SKM-1 (cell line): ENCODE measurements around the gene FAM72C.
"Not testable (repeated sequence)": the region's sequence is repeated elsewhere in the genome, so short reads cannot be mapped to it uniquely, and the experiment has no call there.

Experiments used
- DNase-seq: peaks from one replicate; lab custom pipeline; 2025; ENCODE audit not compliant: unreplicated experiment; lab: John Stamatoyannopoulos, UW

Gene FAM72C

DNA sequence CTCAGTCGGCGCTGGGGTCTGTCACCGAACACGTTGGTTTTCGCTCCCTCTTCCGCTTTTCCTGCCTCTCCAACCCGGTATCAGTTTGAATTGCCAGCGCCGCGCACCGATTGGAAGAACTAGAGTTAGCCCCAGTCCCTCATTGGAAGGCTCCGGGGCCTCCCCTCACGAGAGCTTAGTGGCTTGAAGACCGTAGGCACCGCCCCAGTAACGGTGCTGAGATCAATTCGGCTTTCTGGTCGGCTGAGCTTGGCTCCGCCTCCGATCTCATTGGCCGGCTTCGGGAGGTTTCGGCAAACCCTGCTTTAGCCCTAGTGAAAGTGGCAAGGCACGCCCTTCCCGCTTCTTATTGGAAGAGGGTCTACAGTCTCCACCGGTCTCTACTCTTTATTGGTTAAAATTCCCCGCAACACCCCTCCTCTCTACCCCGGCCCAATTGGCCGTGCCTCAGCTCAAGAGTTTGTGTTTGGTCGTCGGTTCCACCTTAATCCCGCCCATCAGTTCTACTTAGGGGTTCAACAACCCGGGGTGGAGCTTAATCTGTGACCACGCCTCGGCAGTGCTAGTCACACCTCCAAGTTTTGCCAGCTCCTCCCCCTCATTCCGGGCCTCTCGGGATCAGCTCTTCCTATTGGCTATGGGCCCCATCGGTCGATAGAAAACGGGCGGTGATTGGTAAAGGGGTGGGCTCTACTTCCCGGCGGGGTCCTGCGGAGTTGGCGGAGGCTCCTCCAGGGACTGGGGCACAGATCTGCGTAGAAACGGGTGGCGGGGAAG lies at the start of gene FAM72C:
FAM72C (minus strand) TSS at position 63 of the 777 bp plus-strand sequence. CDS start 845 bp downstream, outside the sequence.
- DNase-seq = not testable (repeated sequence)

DNA sequence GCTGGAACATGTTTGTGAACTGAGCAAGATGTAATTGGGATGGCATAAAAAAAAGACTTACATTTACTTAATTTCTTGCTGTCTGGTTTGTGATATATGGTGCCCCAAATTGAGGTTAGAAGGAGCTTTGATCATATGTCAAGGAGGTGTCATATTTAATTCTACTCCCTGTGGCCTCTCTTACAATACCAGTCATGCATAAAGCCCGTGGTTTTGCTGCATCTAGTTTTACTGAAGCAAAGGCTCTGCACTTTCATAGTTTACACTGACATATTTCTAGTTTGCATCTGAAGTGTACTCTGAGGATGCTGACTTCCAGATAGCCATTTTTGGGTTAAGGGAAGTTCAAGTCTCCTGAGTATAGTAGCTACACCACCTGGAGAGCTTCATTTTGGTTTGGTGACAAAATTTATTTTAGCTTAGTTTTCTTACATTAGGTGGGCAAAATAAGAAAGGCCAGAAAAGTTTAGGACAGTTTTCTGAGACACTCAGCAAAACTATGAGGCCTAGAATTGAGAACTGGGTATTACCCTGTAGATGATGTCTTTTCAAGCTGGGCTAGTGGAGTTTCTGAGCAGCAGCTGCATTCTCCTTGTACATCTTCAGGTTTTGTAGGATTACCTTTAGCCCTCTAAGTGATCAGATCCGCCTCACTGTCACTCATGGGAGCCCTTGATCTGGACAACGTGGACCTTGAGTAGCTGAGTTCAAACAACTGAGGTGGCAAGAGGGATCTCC lies 48.4 kb upstream of the FAM72C start:
- DNase-seq = not testable (repeated sequence)

DNA sequence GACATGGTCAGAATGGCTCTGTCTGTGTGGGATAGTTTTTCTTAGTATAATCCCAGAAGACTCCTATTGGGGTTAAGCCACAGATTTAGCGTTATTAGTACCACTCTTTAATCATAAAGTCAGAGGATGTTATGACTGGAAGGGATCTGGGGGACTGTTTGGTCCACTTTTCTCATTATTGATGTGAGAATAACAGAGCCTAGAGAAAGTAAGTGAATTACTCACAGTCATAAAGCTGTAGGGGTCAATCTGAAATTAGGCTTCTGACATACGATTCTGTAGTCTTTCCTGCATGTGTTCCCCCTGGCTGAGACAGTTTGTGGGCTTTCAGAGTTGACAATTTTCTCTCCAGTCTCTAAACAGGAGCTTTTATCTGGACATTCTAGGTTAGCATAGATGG lies 47.3 kb upstream of the FAM72C start:
- not testable (repeated sequence) for DNase-seq

DNA sequence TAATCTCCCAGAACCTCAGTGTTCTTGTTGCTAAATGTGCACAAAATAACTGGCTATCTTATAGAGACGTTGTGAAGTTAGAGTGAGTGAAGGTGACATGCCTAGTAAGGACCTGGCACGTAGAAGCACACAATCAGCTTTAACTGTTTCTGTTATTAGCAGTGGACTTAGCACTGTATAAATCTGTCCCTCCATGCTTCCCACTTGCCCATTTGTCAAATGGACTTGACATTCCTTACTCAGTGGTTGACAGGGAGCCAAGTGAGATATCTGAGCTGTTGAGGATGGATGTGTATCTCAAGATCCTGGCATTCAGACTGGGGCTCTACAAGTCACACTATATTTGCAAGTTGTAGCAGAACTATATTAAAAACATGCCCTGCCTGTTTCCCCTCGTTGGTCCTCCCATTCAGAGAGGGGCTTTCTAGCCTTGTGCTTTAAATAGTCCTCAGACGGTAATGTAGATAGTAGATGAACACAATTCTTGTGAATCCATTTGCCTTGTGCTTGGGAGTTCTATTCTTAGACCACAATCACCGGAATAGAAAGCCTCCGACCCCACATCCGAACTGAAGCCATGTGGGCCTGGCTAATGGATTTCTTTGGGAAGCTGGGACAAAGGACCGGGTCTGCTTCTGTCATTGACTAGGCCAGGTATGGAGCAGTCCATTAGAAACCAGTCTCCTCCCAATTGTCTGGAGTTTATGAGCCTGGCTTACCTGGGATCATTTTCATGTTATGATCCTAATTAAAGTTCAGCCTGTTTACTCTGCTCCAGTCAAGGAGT lies 43.6 kb upstream of the FAM72C start:
- DNase-seq = not testable (repeated sequence)

DNA sequence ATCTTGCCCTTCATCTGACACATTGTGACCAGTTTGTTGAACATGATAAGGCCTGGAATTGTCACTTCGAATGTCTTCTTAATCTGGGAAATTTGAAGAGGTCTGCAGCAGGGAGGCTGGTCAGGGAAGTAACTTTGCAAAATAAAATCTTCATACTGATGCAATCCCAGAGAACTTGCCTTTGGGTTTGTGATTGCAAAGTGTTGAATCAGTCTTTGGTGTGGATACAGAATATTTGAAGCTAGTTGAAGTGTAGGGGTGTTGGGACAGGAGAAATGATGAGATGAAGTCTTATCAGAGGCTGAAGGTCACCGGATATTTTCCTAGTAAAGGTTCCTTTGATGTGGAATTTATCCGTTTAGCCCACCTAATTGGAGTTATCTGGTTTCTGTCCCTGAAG lies 42.7 kb upstream of the FAM72C start:
- not testable (repeated sequence) for DNase-seq

DNA sequence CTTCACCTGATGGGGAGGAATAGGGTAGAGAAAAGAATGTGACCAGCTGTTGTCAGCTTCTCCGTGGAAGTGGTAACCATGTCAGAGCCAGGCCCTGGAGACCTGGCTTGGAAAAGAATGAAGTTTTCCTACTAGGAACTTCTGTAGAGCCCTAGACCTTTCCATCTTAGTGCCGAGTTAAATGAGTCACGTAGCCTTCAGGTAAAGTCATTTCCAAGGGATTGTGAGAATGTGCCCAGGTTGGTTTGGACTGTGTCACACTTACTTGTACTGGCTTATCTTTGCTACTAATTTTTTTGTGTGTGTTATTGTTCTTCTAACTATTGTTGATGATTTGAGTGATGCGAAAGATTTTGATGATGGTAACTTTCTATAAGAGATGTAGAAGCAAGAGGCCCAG lies 42.3 kb upstream of the FAM72C start:
- DNase-seq = not testable (repeated sequence)

DNA sequence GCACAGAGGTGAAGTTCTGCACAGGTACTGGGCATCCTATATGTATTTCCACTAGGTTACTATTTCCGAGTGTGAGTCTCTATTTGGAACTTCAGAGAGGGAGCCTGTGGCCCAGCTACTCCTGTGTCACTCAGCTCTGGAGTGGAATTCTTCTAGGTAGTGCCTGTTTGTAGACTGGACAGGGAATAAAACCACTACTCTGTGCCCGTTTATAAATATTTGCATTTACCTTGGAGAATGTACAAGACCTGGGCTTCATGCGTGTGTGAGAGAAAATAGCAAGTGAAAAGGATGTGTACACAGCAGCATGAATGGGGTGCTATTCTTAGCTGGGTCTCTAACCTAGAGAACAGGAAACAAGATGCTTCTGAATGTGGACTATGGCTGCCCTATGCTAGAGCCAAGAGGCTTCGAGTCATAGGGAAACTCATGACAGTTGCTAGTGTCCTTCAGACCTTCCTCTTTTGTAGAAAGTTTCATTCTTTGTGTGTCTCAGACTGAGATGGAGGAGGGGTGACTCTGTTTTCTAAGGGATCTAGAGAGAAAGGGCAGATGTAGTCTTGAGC lies 40.5 kb upstream of the FAM72C start:
- not testable (repeated sequence) for DNase-seq

DNA sequence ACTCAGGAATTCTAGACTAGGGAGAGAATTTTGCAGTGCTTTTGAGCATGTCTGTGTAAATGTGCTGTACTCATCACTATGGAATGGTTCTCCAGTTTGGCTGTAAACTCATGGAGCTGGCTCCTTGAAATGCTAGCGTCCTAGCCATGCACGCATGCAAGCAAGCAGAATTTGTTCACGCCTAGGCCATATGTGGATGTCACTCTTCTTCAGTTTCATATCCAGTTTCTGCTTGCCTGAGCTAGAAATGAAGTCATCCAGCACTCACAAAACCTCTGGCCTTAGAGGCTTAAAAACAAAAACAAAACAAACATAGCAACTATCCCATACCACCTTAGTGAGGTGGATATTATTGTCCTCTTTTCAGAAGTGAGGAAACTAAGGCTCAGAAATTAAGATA lies 37.6 kb upstream of the FAM72C start:
- DNase-seq = not testable (repeated sequence)

DNA sequence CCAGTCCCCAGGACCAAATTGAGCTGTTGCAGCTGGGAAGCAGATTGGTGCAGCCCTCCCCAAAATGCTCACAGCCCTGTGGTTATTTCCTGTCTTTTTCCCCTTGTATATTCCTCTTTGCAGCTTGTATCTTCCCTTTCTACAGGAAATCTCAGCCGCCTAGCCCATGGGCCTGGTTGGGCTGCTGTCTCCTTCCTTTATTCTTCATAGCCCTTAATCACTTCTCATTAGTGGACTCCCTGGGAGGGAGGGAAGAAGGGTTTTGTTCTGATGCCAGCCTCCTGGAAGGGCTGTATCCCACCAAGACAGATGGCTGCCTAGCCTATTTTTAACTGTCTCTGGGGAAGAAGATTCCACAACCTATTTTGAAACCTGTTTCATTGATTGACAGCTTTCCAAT lies 32.5 kb upstream of the FAM72C start:
- DNase-seq = not testable (repeated sequence)

DNA sequence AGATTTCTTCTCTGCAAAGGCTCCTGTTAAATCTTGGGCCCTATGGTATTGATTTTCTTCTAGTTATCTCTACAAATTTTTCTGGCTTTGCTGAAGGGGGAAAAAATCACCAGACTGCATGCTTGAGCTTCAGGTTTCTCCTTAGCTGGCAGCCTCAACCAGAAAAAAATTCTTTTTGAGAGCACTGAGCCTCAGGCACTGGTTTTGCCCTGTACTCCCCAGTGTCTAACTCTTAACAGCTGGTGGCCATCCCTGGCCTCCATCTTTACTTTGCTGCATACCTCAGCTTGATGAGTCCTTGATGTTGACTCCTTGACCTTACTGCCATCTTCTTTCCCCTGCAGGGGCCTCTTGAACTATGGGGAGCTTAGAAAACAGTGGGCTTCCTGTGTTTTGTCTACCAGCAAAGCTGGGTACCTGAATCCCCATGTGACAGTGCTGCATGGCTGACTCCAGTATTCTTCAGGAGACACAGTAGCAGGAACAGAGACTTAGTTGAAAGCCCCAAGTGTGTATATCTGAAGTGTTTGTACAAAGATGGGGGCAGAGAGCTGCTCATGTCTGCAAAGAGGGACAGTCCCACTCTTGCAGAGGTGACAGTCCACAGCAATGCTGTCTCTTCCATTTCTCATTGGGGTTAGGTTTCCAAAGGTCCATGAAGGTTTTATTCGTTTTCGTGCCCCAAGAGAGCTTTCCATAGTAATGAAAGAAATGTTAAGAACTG lies 31.7 kb upstream of the FAM72C start:
- DNase-seq = not testable (repeated sequence)

DNA sequence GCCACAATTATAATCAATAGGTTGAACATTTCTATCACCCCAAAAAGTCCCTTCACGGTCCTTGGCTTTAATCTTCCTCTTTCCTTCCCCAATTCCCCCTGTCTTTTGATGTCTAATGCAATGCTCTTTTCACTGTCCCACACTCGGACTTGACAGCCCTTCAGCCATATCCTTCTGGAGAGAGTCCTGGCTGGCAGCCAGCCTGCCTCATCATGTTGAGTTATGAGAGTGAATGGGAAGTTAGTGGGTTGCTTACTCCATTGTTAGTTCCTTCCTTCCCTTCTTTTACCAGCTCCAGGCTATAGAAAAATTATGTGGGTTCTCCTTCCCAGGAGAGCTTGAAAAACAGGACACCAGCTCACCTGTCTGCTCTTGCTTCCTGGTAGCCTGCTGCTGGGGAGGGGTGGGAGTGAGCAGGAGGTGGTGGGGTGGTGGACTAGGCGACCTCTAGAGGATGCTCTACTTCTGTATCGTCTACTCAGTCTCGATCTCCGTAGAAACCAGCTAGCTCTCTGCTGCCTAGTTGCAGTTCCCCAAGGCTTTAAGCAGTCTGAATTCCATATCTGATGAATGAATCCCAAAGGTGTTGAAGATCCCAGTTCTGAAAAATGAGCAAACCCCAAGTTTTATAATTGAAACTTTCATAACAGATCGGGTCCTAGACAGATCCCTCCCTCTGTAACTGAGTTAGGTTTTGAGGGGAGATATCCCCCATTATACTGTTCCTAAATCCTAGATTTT lies 30.5 kb upstream of the FAM72C start:
- DNase-seq = not testable (repeated sequence)

DNA sequence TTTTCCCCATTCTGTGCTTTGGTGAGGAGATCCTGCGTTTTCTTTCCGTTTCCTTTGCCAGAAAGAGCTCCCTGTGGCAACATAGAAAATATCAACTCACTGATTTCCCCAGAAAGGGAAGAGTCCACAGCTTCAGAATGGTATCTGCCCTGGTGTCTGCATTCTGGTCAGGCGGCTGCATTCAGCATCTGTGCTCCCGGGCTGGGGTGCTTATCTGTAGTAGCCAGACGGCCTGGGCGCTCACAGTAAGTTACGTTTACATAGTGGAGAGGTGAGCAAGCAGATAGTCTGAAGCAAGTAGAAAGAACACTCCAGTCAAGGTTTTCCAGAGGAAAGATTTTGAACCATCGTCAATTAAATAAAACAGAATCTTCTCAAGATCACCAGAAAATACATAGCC lies 29.3 kb upstream of the FAM72C start:
- not testable (repeated sequence) for DNase-seq

DNA sequence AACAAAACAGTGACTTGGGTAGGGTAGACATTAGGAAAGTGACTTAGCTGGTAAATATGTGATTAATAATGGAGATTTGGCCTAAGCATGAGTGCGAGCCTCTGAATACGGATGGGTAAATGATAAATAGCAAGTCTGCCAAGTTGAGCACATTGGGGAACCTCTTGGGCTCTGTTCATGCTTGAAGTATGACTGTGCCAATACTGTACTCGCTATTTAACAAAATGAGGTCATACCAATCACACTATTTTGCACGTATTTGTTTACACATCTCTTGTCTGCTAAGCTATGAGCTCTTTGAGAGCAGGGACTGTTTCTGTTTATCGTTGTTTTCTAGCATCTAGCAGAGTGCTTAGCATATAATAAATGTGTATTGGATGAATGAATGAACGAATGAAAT lies 24.2 kb upstream of the FAM72C start:
- DNase-seq = not testable (repeated sequence)

DNA sequence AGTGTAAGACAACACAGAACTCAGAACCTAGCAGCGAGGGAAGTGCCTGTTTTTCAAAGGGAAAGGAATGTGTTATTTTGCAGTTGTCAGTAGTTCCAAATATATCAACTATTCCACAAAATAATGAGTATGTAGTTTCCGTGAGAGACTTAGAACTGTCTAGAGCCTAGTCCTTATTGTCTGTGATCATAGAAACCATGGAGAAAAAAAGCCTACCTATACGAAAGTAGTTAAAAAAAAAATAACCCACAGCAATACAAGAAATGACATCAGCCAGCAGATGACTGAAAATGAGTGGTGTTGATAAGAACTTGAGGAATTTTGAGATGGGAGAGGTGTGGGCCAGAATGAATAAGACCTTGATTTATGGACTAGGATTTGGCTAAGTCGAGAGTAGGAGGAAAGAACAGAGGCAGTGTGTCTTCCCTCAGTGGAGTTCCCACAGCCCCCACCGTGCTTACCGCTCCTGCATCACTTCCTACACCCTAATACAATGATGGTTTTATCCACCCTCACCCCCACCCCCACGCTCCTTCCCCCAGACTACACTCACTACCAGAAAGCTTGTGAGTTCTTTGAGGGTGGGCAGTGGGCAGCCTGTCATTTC lies 21.6 kb upstream of the FAM72C start:
- DNase-seq = not testable (repeated sequence)

DNA sequence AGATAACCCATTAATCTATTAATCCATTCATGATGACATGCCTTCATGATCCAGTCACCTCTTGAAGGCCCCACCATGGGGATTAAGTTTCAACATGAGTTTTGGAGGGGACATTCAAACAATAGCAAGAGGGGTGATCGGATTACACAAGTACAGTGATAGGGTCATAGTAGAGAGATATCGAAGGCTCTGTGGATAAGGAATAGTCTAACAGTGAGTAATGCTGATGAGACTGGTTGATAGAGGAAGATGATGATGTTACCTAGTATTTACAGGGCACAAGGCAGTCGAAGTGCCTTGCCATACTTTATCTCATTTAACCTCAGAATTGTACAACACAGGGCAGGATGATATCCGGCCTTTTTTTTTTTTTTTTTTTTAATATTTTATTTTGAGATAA lies 18.9 kb upstream of the FAM72C start:
- DNase-seq = not testable (repeated sequence)

DNA sequence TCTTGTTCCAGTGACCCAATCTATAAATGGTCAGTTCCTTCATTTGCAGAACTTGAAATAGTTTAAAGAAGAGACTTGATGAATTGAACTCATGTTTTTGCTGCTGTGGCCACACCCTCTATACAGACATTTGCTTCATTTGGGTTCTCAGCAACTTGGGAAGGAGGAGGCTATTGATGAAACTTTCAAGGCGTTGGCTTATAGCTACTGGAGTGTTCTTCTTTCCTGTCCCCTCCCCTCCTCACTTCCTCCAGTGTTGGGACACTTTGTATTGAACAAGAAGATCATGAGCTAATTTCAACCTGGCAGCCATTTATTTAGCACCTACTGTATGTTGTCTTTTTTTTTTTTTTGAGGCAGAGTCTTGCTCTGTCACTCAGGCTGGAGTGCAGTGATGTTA lies 17.9 kb upstream of the FAM72C start:
- not testable (repeated sequence) for DNase-seq

DNA sequence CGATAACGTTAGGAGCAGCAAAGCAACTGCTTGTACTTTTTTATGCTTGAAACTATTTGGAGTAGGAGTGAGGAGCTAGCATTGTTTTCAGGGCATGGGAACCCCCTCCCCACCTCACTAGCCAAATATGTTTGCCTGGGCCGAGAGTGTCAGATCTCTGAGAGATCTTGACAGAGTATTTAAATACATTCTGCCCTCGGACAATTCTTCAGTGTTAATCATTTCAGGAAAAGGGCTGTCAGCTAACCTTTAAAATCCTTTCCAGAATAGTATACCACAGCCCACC lies 17.6 kb upstream of the FAM72C start:
- DNase-seq = not testable (repeated sequence)

DNA sequence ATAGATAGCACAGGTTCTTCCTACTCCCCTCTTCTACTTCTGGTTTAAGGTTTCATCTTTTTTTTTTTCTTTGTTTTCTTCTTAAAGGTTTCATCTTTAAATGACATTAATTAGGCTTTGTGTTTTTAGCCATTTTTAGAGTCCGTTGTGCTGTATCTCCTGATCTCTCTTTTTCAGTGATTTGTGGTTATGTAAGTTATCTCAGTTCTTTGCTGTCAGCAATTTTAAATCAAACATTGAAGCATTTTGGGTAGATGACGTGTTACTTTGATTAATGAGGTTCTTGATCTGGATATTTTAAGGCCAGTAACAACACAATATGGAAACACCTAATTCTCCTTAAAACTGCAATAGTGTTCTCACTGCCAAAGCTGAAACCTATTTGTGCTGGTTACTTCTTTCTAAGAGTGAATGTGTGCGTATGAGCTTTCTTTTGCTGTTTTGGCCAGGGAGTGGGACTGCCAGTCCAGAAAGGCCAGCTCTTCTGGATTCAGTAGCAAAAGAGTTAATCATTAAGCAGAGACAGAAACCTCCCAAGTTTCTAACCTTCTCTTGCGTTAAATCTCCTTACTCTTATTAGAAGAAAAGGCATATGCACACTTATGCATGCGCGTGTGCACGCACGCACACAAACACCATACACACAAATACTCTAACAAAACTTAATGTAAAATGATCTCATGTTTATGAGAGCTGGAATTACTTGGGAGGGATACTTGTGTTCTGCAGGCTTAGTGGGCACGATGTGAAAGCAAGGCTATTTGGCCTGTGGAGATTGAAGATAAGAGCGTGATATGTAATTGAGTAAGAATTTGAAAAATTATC lies 17.0 kb upstream of the FAM72C start:
- not testable (repeated sequence) for DNase-seq

DNA sequence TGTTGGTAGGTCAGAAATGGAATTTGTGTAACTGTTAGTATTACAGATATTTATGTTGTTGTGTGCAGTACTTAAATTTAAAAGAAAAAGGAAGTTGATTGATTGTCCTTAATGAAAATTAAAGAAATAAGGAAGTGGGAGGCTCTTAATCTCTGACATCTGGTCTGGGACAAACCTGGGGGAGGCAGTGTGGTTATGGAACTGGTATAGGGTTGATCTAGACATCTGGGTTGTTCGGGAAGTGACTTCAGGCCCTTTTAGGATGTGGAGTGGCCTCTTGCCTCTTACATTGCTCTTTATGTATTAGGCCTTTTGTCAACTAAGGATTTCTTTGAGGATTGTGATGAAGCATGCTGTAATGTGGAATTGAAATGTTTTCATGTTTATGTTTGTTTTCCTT lies 16.1 kb upstream of the FAM72C start:
- not testable (repeated sequence) for DNase-seq
